B cell (primary cell): ENCODE data around the gene HOXA3. TPM values are rescaled to one million over a fixed set of nuclear protein-coding genes. Genes with fewer than 3 reads are reported as not detected.

Experiments used
- ATAC-seq: fragments of 200-7000 bp; cut with Tn5 transposase; one replicate; pipeline ENCODE4 v1.10.0; 2021; ENCODE audit warnings: low read depth, mild to moderate bottlenecking, moderate number of reproducible peaks, moderate library complexity
- CTCF ChIA-PET: fragments of 350-600 bp; sonication (Branson Sonifier 250); formaldehyde crosslinking; loops from one replicate; lab custom pipeline; 2021; ENCODE audit warnings: antibody characterized with exemption, inconsistent platforms; lab: Charles Lee
- POLR2A ChIA-PET: fragments of 350-600 bp; sonication (Branson Sonifier 250); formaldehyde crosslinking; loops from one replicate; lab custom pipeline; 2021; ENCODE audit warnings: antibody characterized with exemption; lab: Charles Lee
- DNase-seq: peaks from one replicate; pipeline ENCODE4 v3.0.0; 2013
- H2AFZ ChIP-seq: 2 replicates; pipeline ENCODE4 v1.6.1; 2012; ENCODE audit warnings: mild to moderate bottlenecking, low read depth, low read length; ENCODE audit not compliant: insufficient read depth, poor library complexity, severe bottlenecking
- H3K27ac ChIP-seq, 2 donors: 1 replicate in 1 of 2; 2 replicates in 1 of 2; pipeline ENCODE4 v1.5.1; 2012 to 2013; ENCODE audit warnings: low read length in 2 of 2, mild to moderate bottlenecking in 2 of 2, moderate library complexity in 1 of 2
- H3K27me3 ChIP-seq, 4 experiments: fragments of 200-600 bp in 1 of 4; sonication (generic) in 1 of 4; replicated peaks in 1 of 4; 1 replicate in 2 of 4; 2 replicates in 2 of 4; pipeline versions ENCODE4 v1.6.1 to v1.7.0; 2013 to 2016; ENCODE audit warnings: low read length in 3 of 4, mild to moderate bottlenecking in 2 of 4, mixed read lengths in 1 of 4, moderate library complexity in 1 of 4; ENCODE audit not compliant: insufficient read depth in 4 of 4, control insufficient read depth in 3 of 4; ENCODE audit errors: control extremely low read depth in 1 of 4
- H3K36me3 ChIP-seq, 2 experiments: replicated peaks in 1 of 2; 1 replicate in 1 of 2; 2 replicates in 1 of 2; pipeline versions ENCODE4 v1.6.1 to v1.7.1; 2013; ENCODE audit warnings: low read length in 1 of 2; ENCODE audit not compliant: insufficient read depth in 2 of 2, control insufficient read depth in 1 of 2; ENCODE audit errors: control extremely low read depth in 1 of 2, extremely low read depth in 1 of 2
- H3K4me1 ChIP-seq, 2 donors: fragments of 200-600 bp in 1 of 2; sonication (generic) in 1 of 2; 1 replicate in 1 of 2; 2 replicates in 1 of 2; pipeline versions ENCODE4 v1.5.1 to v1.6.1; 2013 to 2017; ENCODE audit warnings: low read length in 2 of 2; ENCODE audit not compliant: control insufficient read depth in 2 of 2, insufficient read depth in 2 of 2
- H3K4me2 ChIP-seq: replicated peaks from 2 replicates; pipeline ENCODE3; 2012; ENCODE audit warnings: mild to moderate bottlenecking, low read depth, low read length; ENCODE audit not compliant: poor library complexity, severe bottlenecking
- H3K4me3 ChIP-seq, 5 experiments: fragments of 200-600 bp in 1 of 5; sonication (generic) in 1 of 5; 1 replicate in 3 of 5; 2 replicates in 2 of 5; pipeline versions ENCODE4 v1.5.1 to v1.7.0; 2011 to 2016; ENCODE audit warnings: low read length in 4 of 5, mild to moderate bottlenecking in 4 of 5, low read depth in 2 of 5, control low read depth in 1 of 5, moderate library complexity in 1 of 5; ENCODE audit not compliant: insufficient read depth in 1 of 5; ENCODE audit errors: control extremely low read depth in 1 of 5, extremely low read depth in 1 of 5
- H3K79me2 ChIP-seq: fragments of 200-600 bp; sonication (generic); one replicate; pipeline ENCODE4 v1.6.0; 2016; ENCODE audit warnings: low read length; ENCODE audit not compliant: control insufficient read depth, insufficient read depth
- H3K9ac ChIP-seq: fragments of 200-600 bp; sonication (generic); 2 replicates; pipeline ENCODE4 v1.6.1; 2017; ENCODE audit warnings: mild to moderate bottlenecking, low read length, moderate library complexity
- H3K9me3 ChIP-seq, 3 donors: one replicate each; pipeline versions ENCODE4 v1.6.1 to v1.7.1; 2013; ENCODE audit warnings: low read length in 2 of 3; ENCODE audit not compliant: control insufficient read depth in 2 of 3, insufficient read depth in 1 of 3; ENCODE audit errors: control extremely low read depth in 1 of 3
- H4K20me1 ChIP-seq: 2 replicates; pipeline ENCODE4 v1.6.0; 2012; ENCODE audit warnings: mild to moderate bottlenecking, low read length; ENCODE audit not compliant: insufficient read depth, control insufficient read depth, poor library complexity, severe bottlenecking
- H3K27ac Mint-ChIP-seq: one replicate; pipeline ENCODE4 v1.8.0; 2021; ENCODE audit warnings: mixed read lengths
- H3K27me3 Mint-ChIP-seq: one replicate; pipeline ENCODE4 v1.8.0; 2021; ENCODE audit warnings: mixed read lengths
- H3K4me1 Mint-ChIP-seq: one replicate; pipeline ENCODE4 v1.8.0; 2021; ENCODE audit warnings: mixed read lengths
- H3K4me3 Mint-ChIP-seq: one replicate; pipeline ENCODE4 v1.8.0; 2021; ENCODE audit warnings: mixed read lengths
- H3K9me3 Mint-ChIP-seq: one replicate; pipeline ENCODE4 v1.8.0; 2022; ENCODE audit warnings: mixed read lengths; ENCODE audit not compliant: insufficient read depth
- EZH2 ChIP-seq: IDR thresholded peaks from 2 replicates; pipeline ENCODE4 v1.6.1; 2012; ENCODE audit warnings: borderline replicate concordance, low read depth, mild to moderate bottlenecking, moderate library complexity, low read length; ENCODE audit not compliant: insufficient read depth, poor library complexity, severe bottlenecking
- WGBS: methylation state at CpG from one replicate; pipeline ENCODE4 v1.1.5; 2013; ENCODE audit warnings: missing lambda C conversion rate; ENCODE audit not compliant: insufficient coverage; 5-methylcytosine and 5-hydroxymethylcytosine counted together
- intact Hi-C: fragments of 100-400 bp; cut with micrococcal nuclease; formaldehyde crosslinking; loops from one replicate; pipeline ENCODE4 v1.10.0; 2022
- polyA plus RNA-seq: library from polyadenylated mRNA; depleted of rRNA; stranded (reverse); fragments of >200 nt; gene quantifications from 2 replicates; pipeline ENCODE4 v1.2.3, GENCODE V29; 2012
- total RNA-seq, 2 donors: library from RNA; stranded (reverse); fragments of 120-200 nt in 1 of 2; gene quantifications; 1 replicate in 1 of 2; 2 replicates in 1 of 2; pipeline versions ENCODE4 v1.2.3 to v1.2.4, GENCODE V29; 2013 to 2022
- TF ChIP-seq, protein P1 (sequence below): fragments of 200-600 bp; IDR thresholded peaks from one replicate; pipeline ENCODE4 v1.8.0; 2022; ENCODE audit warnings: antibody characterized with exemption, mild to moderate bottlenecking

The HOXA3 gene
- total and polyA plus RNA-seq, 2 donors (not counting 1 experiment from before 2014, with no cell fraction given): 0.07 TPM; not detected in 1

DNA sequence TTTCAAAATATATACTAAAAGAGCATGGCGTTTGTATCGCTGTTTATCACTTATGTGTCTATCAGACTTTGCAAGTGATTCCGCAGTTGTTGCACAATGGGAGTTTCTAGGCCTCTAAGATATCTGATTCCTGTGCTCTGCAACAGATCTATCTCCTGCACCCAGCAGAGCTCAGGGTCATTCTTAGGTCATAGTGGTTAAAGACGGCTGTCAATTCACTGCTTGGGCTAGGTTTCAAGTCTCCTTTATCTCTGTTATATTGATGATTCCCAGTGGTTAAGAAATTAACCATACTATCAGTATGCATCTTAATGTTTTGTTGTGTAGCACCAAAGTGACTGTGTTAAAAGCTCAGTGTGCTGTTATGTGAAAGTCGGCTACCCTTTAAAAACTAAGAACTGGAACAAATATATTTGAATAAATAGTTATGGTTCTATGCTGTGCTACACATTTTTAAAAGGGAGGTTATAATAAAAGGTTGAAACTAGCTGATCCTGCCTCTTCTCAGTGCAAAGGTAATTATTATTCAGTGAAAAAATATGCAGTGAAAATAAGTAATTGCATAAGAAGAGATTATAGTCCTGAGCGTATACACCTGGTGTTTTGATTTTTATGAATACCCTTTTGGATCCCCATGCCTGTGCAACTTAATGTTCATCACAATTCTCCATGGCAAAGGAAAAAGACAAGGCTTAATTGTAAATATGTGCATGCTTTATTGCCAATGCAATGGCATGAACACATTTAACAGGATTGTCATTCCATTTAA, 80.6 kb downstream of the HOXA3 start:
- H3K27ac Mint-ChIP-seq: no peak overlapping the region
- no peak for TF ChIP-seq EZH2
- intact Hi-C loops: no loop called here
- Histone ChIP-seq H3K4me2 (no peak overlapping the region), H3K4me1 (no peaks in the 10 kb centered on the region), H3K27me3 (peaks cover 0 to 3% (median 0%) of the 10 kb centered on the region in 4 experiments), H3K9ac (no peak overlapping the region), H3K36me3 (no peaks in the 10 kb centered on the region), H3K79me2 (no peaks in the 10 kb centered on the region), H2AFZ (no peak overlapping the region), H3K4me3 (no peak overlapping the region), H4K20me1 (no peaks in the 10 kb centered on the region), H3K9me3 (peaks cover 0 to 4% (median 0%) of the 10 kb centered on the region in 3 donors), H3K27ac (no peak overlapping the region)
- ATAC-seq (no peak), DNase-seq (no peak)
- CTCF ChIA-PET: no interaction called here
- no peaks in the 10 kb centered on the region for H3K4me1 Mint-ChIP-seq
- peaks cover 16% of the 10 kb centered on the region for H3K27me3 Mint-ChIP-seq
- 100% methylated on average over 2 of the region's 6 CpGs for WGBS
- H3K9me3 Mint-ChIP-seq: no peaks in the 10 kb centered on the region
- no peak overlapping the region for H3K4me3 Mint-ChIP-seq
- POLR2A ChIA-PET: no interaction called here

DNA sequence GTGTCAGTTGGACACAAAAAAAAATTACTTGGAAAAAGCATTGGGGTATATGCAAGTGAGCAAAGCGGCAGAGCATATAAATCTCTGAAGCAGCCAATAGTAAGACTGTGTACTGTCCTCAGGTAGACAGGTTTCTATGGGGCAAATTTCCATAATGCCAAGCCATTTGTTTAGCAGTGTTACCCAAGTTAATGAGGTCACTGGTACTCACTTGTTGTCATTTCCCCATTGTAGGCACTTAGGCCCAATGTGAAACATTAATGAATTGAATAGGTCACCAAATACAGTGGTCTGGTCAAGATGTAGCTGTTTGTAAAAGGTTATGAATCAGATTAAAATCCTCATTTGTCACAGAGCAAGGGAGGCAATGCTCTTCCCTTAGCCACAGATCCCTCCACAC, 84.1 kb downstream of the HOXA3 start:
- no peak for ATAC-seq
- WGBS: 100% methylated on average over 1 of the region's 1 CpG
- POLR2A ChIA-PET: no interaction called here

More for the DNA sequence above, 84.1 kb downstream of the HOXA3 start:
- no peak overlapping the region for H3K4me3 ChIP-seq
- peaks cover 1% of the 10 kb centered on the region for H3K4me1 Mint-ChIP-seq
- H3K9me3 Mint-ChIP-seq: no peaks in the 10 kb centered on the region
- no peaks in the 10 kb centered on the region for H4K20me1 ChIP-seq
- H3K36me3 ChIP-seq: no peaks in the 10 kb centered on the region
- no peak overlapping the region for H3K4me2 ChIP-seq
- no peak overlapping the region for H3K27ac ChIP-seq
- no peak overlapping the region for H2AFZ ChIP-seq
- no peak for DNase-seq
- H3K4me3 Mint-ChIP-seq: no peak overlapping the region
- H3K79me2 ChIP-seq: no peaks in the 10 kb centered on the region
- TF ChIP-seq EZH2: no peak
- TF ChIP-seq, protein P1, sequence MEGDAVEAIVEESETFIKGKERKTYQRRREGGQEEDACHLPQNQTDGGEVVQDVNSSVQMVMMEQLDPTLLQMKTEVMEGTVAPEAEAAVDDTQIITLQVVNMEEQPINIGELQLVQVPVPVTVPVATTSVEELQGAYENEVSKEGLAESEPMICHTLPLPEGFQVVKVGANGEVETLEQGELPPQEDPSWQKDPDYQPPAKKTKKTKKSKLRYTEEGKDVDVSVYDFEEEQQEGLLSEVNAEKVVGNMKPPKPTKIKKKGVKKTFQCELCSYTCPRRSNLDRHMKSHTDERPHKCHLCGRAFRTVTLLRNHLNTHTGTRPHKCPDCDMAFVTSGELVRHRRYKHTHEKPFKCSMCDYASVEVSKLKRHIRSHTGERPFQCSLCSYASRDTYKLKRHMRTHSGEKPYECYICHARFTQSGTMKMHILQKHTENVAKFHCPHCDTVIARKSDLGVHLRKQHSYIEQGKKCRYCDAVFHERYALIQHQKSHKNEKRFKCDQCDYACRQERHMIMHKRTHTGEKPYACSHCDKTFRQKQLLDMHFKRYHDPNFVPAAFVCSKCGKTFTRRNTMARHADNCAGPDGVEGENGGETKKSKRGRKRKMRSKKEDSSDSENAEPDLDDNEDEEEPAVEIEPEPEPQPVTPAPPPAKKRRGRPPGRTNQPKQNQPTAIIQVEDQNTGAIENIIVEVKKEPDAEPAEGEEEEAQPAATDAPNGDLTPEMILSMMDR: no peak
- CTCF ChIA-PET: no interaction called here
- H3K9me3 ChIP-seq: no peaks in the 10 kb centered on the region
- H3K4me1 ChIP-seq: no peaks in the 10 kb centered on the region
- H3K9ac ChIP-seq: no peak overlapping the region
- H3K27me3 Mint-ChIP-seq: peaks cover 11% of the 10 kb centered on the region
- H3K27me3 ChIP-seq: peaks cover 0 to 3% (median 0%) of the 10 kb centered on the region in 4 experiments
- no peak overlapping the region for H3K27ac Mint-ChIP-seq
- intact Hi-C loops: no loop called here
